ENCODE data around the gene APOBEC3G. TPM values are rescaled to one million over a fixed set of nuclear protein-coding genes. Genes with fewer than 3 reads are reported as not detected.

Gene APOBEC3G
- polyA plus RNA-seq, 1 donor (not counting 4 experiments of a cell fraction or from before 2014, with no cell fraction given): 7.8 TPM

DNA sequence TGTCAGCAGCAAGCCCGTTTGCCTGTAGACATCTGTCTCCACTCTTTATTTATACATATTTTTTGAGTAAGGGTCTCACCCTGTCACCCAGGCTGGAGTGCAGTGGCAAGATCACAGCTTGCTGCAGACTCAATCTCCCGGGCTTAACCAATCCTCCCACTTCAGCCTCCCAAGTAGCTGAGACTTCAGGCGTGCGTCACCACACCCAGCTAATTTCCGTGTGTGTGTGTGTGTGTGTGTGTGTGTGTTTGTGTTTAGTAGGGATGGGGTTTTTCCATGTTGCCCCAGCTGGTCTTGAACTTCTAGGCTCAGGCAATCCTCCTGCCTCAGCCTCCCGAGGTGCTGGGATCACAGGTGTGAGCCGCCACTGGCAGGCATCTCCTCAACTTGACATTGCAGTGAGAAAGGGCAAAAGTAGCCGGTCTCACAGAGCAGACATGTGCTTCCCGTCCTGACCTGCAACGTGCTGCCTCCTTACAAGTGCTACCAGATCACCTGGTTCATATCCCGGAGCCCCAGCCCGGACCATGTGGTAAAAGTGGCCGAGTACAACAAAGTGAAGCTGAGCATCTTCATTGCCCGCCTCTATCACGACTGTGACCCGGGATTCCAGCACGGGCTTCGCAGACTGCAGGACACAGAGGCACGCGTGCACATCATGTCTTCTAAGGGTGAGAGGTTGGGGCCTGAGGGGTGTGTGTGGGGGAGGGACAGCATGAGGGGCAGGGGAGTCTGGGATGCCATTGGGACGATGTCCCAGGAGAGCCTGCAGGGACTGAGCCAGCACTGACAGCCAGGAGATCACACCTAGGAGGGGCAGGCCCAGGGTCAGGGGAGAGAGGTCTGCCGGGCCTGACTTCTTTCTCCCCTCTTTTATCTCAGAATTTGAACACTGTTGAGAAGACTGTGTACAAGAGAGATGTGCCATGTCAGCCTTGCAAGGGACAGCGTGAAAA is 14.3 kb downstream of the APOBEC3G start:
- no peak overlapping the region for H3K4me3 ChIP-seq (ENCODE audit: control insufficient read depth in 2 of 3, extremely low read depth in 1 of 3, insufficient read depth in 2 of 3, low read depth in 1 of 3, low read length in 3 of 3)
- no peaks in the 10 kb centered on the region for H3K9me3 ChIP-seq (ENCODE audit: control insufficient read depth, low read depth, low read length)
- H2AFZ ChIP-seq (ENCODE audit: control insufficient read depth, low read length): no peak overlapping the region
- DNase-seq (ENCODE audit: low read depth, low spot score) (no peak), FAIRE-seq (no peak)
- H3K27ac ChIP-seq (ENCODE audit: control insufficient read depth, insufficient read depth, low read length): no peak overlapping the region
- H3K36me3 ChIP-seq (ENCODE audit: control insufficient read depth in 2 of 2, extremely low read depth in 1 of 2, insufficient read depth in 2 of 2, low read length in 2 of 2): no peaks in the 10 kb centered on the region
- dilution Hi-C loops (cut with MboI; ENCODE audit: extremely low pct_ligation_motif_present, low sequenced_read_pairs): no loop called here
- peak overlapping the region; percentile 71 for H3K4me2 ChIP-seq (ENCODE audit: control insufficient read depth, extremely low read depth, insufficient read depth, low read depth, low read length)
- TF ChIP-seq, protein P1, sequence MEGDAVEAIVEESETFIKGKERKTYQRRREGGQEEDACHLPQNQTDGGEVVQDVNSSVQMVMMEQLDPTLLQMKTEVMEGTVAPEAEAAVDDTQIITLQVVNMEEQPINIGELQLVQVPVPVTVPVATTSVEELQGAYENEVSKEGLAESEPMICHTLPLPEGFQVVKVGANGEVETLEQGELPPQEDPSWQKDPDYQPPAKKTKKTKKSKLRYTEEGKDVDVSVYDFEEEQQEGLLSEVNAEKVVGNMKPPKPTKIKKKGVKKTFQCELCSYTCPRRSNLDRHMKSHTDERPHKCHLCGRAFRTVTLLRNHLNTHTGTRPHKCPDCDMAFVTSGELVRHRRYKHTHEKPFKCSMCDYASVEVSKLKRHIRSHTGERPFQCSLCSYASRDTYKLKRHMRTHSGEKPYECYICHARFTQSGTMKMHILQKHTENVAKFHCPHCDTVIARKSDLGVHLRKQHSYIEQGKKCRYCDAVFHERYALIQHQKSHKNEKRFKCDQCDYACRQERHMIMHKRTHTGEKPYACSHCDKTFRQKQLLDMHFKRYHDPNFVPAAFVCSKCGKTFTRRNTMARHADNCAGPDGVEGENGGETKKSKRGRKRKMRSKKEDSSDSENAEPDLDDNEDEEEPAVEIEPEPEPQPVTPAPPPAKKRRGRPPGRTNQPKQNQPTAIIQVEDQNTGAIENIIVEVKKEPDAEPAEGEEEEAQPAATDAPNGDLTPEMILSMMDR (optimal IDR thresholded peaks at IDR 0.05 in 1 of 3, IDR thresholded peaks at IDR 0.05 in 1 of 3, conservative IDR thresholded peaks at IDR 0.05 in 1 of 3; ENCODE audit: extremely low read depth in 1 of 3, insufficient read depth in 2 of 3, low read length in 3 of 3): no peak
- no peak for TF ChIP-seq EZH2 (IDR thresholded peaks at IDR 0.05; ENCODE audit: low read length)
- H3K4me1 ChIP-seq (ENCODE audit: control insufficient read depth, extremely low read depth, insufficient read depth, low read length): peaks cover 25% of the 10 kb centered on the region
- H3K27me3 ChIP-seq (ENCODE audit: control insufficient read depth, extremely low read depth, insufficient read depth, low read length): no peaks in the 10 kb centered on the region
- no peaks in the 10 kb centered on the region for H4K20me1 ChIP-seq (ENCODE audit: control insufficient read depth, extremely low read depth, insufficient read depth, low read length)
- no peak overlapping the region for H3K9ac ChIP-seq (ENCODE audit: control insufficient read depth, extremely low read depth, insufficient read depth, low read length)
- H3K9me1 ChIP-seq (ENCODE audit: control insufficient read depth, extremely low read depth, insufficient read depth, low read length): no peaks in the 10 kb centered on the region
- no peaks in the 10 kb centered on the region for H3K79me2 ChIP-seq (ENCODE audit: control insufficient read depth, insufficient read depth, low read length)

- no peak overlapping the region for H3K27ac ChIP-seq (ENCODE audit: control insufficient read depth, insufficient read depth, low read length)
- peaks cover 32% of the 10 kb centered on the region for H3K4me1 ChIP-seq (ENCODE audit: control insufficient read depth, extremely low read depth, insufficient read depth, low read length)
- H3K9ac ChIP-seq (ENCODE audit: control insufficient read depth, extremely low read depth, insufficient read depth, low read length): no peak overlapping the region
- dilution Hi-C loops (cut with MboI; ENCODE audit: extremely low pct_ligation_motif_present, low sequenced_read_pairs): no loop called here
- H3K9me3 ChIP-seq (ENCODE audit: control insufficient read depth, low read depth, low read length): no peaks in the 10 kb centered on the region
- H3K79me2 ChIP-seq (ENCODE audit: control insufficient read depth, insufficient read depth, low read length): no peaks in the 10 kb centered on the region
- H3K36me3 ChIP-seq (ENCODE audit: control insufficient read depth in 2 of 2, extremely low read depth in 1 of 2, insufficient read depth in 2 of 2, low read length in 2 of 2): no peaks in the 10 kb centered on the region
- H3K27me3 ChIP-seq (ENCODE audit: control insufficient read depth, extremely low read depth, insufficient read depth, low read length): no peaks in the 10 kb centered on the region
- no peaks in the 10 kb centered on the region for H3K9me1 ChIP-seq (ENCODE audit: control insufficient read depth, extremely low read depth, insufficient read depth, low read length)
- no peaks in the 10 kb centered on the region for H4K20me1 ChIP-seq (ENCODE audit: control insufficient read depth, extremely low read depth, insufficient read depth, low read length)
- no peak for TF ChIP-seq EZH2 (IDR thresholded peaks at IDR 0.05; ENCODE audit: low read length)
- TF ChIP-seq, protein P1 (optimal IDR thresholded peaks at IDR 0.05 in 1 of 3, IDR thresholded peaks at IDR 0.05 in 1 of 3, conservative IDR thresholded peaks at IDR 0.05 in 1 of 3; ENCODE audit: extremely low read depth in 1 of 3, insufficient read depth in 2 of 3, low read length in 3 of 3): no peak
- H2AFZ ChIP-seq (ENCODE audit: control insufficient read depth, low read length): no peak overlapping the region
- H3K4me2 ChIP-seq (ENCODE audit: control insufficient read depth, extremely low read depth, insufficient read depth, low read depth, low read length): no peak overlapping the region
- no peak overlapping the region for H3K4me3 ChIP-seq (ENCODE audit: control insufficient read depth in 2 of 3, extremely low read depth in 1 of 3, insufficient read depth in 2 of 3, low read depth in 1 of 3, low read length in 3 of 3)
- FAIRE-seq: peak; percentile 53
- DNase-seq (ENCODE audit: low read depth, low spot score): no peak
Observed at GRCh38 chr22:39092111-39092862, 15.2 kb downstream of the APOBEC3G start.

Data from keratinocyte (primary cell).